H1 (cell line): ENCODE measurements around the gene AGPS. TPM values are rescaled to one million over a fixed set of nuclear protein-coding genes. Genes with fewer than 3 reads are reported as not detected.

Source experiments
- CTCF ChIA-PET: fragments of 300-600 bp; sonication (Branson Sonifier 250); formaldehyde crosslinking; loops from one replicate; lab custom pipeline; 2021; ENCODE audit not compliant: partially characterized antibody; lab: Charles Lee
- POLR2A ChIA-PET: fragments of 300-600 bp; sonication (Branson Sonifier 250); formaldehyde crosslinking; loops from one replicate; lab custom pipeline; 2021; ENCODE audit warnings: inconsistent platforms; ENCODE audit not compliant: partially characterized antibody; lab: Charles Lee
- DNase-seq, 2 experiments: peaks; one replicate each; pipeline versions ENCODE4 v3.0.0 to v3.0.0-alpha.2; 2010 to 2022; ENCODE audit warnings: low spot score in 2 of 2, low read depth in 1 of 2, mixed read lengths in 1 of 2
- FAIRE-seq: peaks from 2 replicates; lab custom pipeline; 2011; peaks lifted over from hg19 to GRCh38; lab: Jason Lieb, UNC
- H2AFZ ChIP-seq: 2 replicates; pipeline ENCODE4 v1.8.1; 2012; ENCODE audit warnings: low read length, inconsistent platforms
- H2AK5ac ChIP-seq: 2 replicates; pipeline ENCODE4 v1.6.1; 2013; ENCODE audit warnings: low read depth, low read length
- H2BK120ac ChIP-seq: replicated peaks from 2 replicates; pipeline ENCODE3; 2013; ENCODE audit warnings: low read depth, low read length, inconsistent platforms
- H2BK12ac ChIP-seq: 2 replicates; pipeline ENCODE4 v1.6.1; 2013; ENCODE audit warnings: low read depth, low read length
- H2BK15ac ChIP-seq: 2 replicates; pipeline ENCODE4 v1.6.1; 2013; ENCODE audit warnings: low read length
- H2BK20ac ChIP-seq: 2 replicates; pipeline ENCODE4 v1.6.1; 2013; ENCODE audit warnings: low read length
- H2BK5ac ChIP-seq: 2 replicates; pipeline ENCODE4 v1.6.1; 2013; ENCODE audit warnings: low read depth, low read length
- H3K14ac ChIP-seq: 2 replicates; pipeline ENCODE4 v1.6.1; 2013; ENCODE audit warnings: inconsistent platforms; ENCODE audit not compliant: insufficient read length
- H3K18ac ChIP-seq: 2 replicates; pipeline ENCODE4 v1.6.1; 2013; ENCODE audit warnings: low read length; ENCODE audit errors: extremely low read depth
- H3K23ac ChIP-seq: 2 replicates; pipeline ENCODE4 v1.6.1; 2013; ENCODE audit warnings: inconsistent platforms; ENCODE audit not compliant: insufficient read length
- H3K23me2 ChIP-seq: 2 replicates; pipeline ENCODE4 v1.6.1; 2013; ENCODE audit warnings: low read depth, low read length
- H3K27ac ChIP-seq: 2 replicates; pipeline ENCODE4 v1.6.1; 2011; ENCODE audit warnings: low read depth, low read length, inconsistent platforms
- H3K27me3 ChIP-seq, 4 experiments: replicated peaks in 1 of 4; 1 replicate in 1 of 4; 2 replicates in 3 of 4; pipeline versions ENCODE4 v1.6.1 to v1.8.1; 2011 to 2013; ENCODE audit warnings: low read length in 3 of 4, mild to moderate bottlenecking in 3 of 4, inconsistent platforms in 2 of 4, mixed read lengths in 2 of 4, moderate library complexity in 1 of 4; ENCODE audit not compliant: control insufficient read depth in 3 of 4, insufficient read depth in 3 of 4; ENCODE audit errors: extremely low read depth in 1 of 4
- H3K36me3 ChIP-seq, 4 experiments: 2 replicates each; pipeline versions ENCODE4 v1.6.1 to v1.8.1; 2011 to 2013; ENCODE audit warnings: mild to moderate bottlenecking in 4 of 4, low read length in 3 of 4, moderate library complexity in 2 of 4, control low read depth in 1 of 4, inconsistent platforms in 1 of 4; ENCODE audit not compliant: insufficient read depth in 4 of 4, control insufficient read depth in 2 of 4
- H3K4ac ChIP-seq: replicated peaks from 2 replicates; pipeline ENCODE3; 2013; ENCODE audit warnings: low read length, low read depth, mixed read lengths, inconsistent platforms; ENCODE audit not compliant: insufficient read length
- H3K4me1 ChIP-seq, 4 experiments: replicated peaks in 1 of 4; 1 replicate in 1 of 4; 2 replicates in 3 of 4; pipeline versions ENCODE4 v1.6.1 to v1.8.1; 2011 to 2013; ENCODE audit warnings: low read length in 3 of 4, inconsistent platforms in 2 of 4, mixed read lengths in 1 of 4; ENCODE audit not compliant: insufficient read depth in 4 of 4, control insufficient read depth in 3 of 4
- H3K4me2 ChIP-seq, 2 experiments: 2 replicates each; pipeline versions ENCODE4 v1.6.1 to v1.8.1; 2011 to 2013; ENCODE audit warnings: low read depth in 2 of 2, low read length in 2 of 2, control low read depth in 1 of 2, inconsistent platforms in 1 of 2, mild to moderate bottlenecking in 1 of 2; ENCODE audit not compliant: insufficient read depth in 1 of 2
- H3K4me3 ChIP-seq, 4 experiments: fragments of 200-600, 300-600 bp in 1 of 4; sonication (generic), shearing (Covaris generic), sonication (Bioruptor Twin) in 1 of 4; 2 replicates each; pipeline versions ENCODE4 v1.5.1 to v1.8.1; 2011 to 2016; ENCODE audit warnings: low read length in 4 of 4, low read depth in 3 of 4, control low read depth in 2 of 4, inconsistent platforms in 2 of 4, mild to moderate bottlenecking in 2 of 4, mixed read lengths in 1 of 4, moderate library complexity in 1 of 4; ENCODE audit not compliant: insufficient read depth in 2 of 4; ENCODE audit errors: extremely low read depth in 1 of 4
- H3K56ac ChIP-seq: replicated peaks from 2 replicates; pipeline ENCODE3; 2013; ENCODE audit warnings: low read depth, mild to moderate bottlenecking, mixed read lengths, low read length, inconsistent platforms; ENCODE audit not compliant: insufficient read length
- H3K79me1 ChIP-seq: 2 replicates; pipeline ENCODE4 v1.6.1; 2013; ENCODE audit warnings: low read depth, low read length, control low read depth
- H3K79me2 ChIP-seq, 2 experiments: 2 replicates each; pipeline versions ENCODE4 v1.6.1 to v1.8.1; 2012 to 2013; ENCODE audit warnings: low read length in 2 of 2, mild to moderate bottlenecking in 2 of 2, inconsistent platforms in 1 of 2; ENCODE audit not compliant: insufficient read depth in 2 of 2, control insufficient read depth in 1 of 2
- H3K9ac ChIP-seq, 4 experiments: replicated peaks in 1 of 4; 1 replicate in 1 of 4; 2 replicates in 3 of 4; pipeline versions ENCODE4 v1.6.1 to v1.8.1; 2011 to 2013; ENCODE audit warnings: low read depth in 3 of 4, low read length in 3 of 4, control low read depth in 2 of 4, mild to moderate bottlenecking in 2 of 4, moderate library complexity in 2 of 4, inconsistent platforms in 1 of 4; ENCODE audit errors: extremely low read depth in 1 of 4
- H3K9me3 ChIP-seq, 2 experiments: 2 replicates each; pipeline versions ENCODE4 v1.6.1 to v1.8.1; 2012 to 2013; ENCODE audit warnings: mild to moderate bottlenecking in 2 of 2, moderate library complexity in 2 of 2, control low read depth in 1 of 2, inconsistent platforms in 1 of 2, low read depth in 1 of 2, low read length in 1 of 2, mixed read lengths in 1 of 2; ENCODE audit not compliant: insufficient read depth in 2 of 2
- H4K20me1 ChIP-seq, 2 experiments: replicated peaks in 1 of 2; 2 replicates each; pipeline versions ENCODE3 to v1.8.1; 2011 to 2013; ENCODE audit warnings: inconsistent platforms in 2 of 2, low read length in 2 of 2, mild to moderate bottlenecking in 1 of 2; ENCODE audit not compliant: insufficient read depth in 2 of 2, control insufficient read depth in 1 of 2
- H4K5ac ChIP-seq: 2 replicates; pipeline ENCODE4 v1.6.1; 2013; ENCODE audit warnings: low read length, low read depth, mixed read lengths, inconsistent platforms; ENCODE audit not compliant: insufficient read length
- H4K8ac ChIP-seq: 2 replicates; pipeline ENCODE4 v1.8.0; 2013; ENCODE audit warnings: mild to moderate bottlenecking, moderate library complexity, low read length, inconsistent platforms; ENCODE audit not compliant: insufficient read depth; ENCODE audit errors: extremely low read depth
- H4K91ac ChIP-seq: replicated peaks from 2 replicates; pipeline ENCODE3; 2013; ENCODE audit warnings: low read length, mixed read lengths, inconsistent platforms; ENCODE audit not compliant: insufficient read length
- CTBP2 ChIP-seq: IDR thresholded peaks from 2 replicates; pipeline ENCODE4 v1.7.0; 2011; ENCODE audit warnings: borderline replicate concordance, mild to moderate bottlenecking, moderate library complexity, mixed read lengths, low read length; ENCODE audit not compliant: insufficient read depth, insufficient read length
- MAX ChIP-seq: IDR thresholded peaks from 2 replicates; pipeline ENCODE4 v1.6.1; 2012; ENCODE audit warnings: inconsistent platforms
- NRF1 ChIP-seq: IDR thresholded peaks from 2 replicates; pipeline ENCODE4 v1.6.1; 2011; ENCODE audit warnings: mild to moderate bottlenecking, low read depth, low read length, improper control_type of control experiment
- SIRT6 ChIP-seq: IDR thresholded peaks from one replicate; pipeline ENCODE4 v1.7.1; 2012; ENCODE audit warnings: low read length, inconsistent platforms
- TEAD4 ChIP-seq: IDR thresholded peaks from 2 replicates; pipeline ENCODE4 v1.6.1; 2012; ENCODE audit warnings: low read depth, low read length, inconsistent platforms, mixed read lengths
- WGBS, 2 experiments: shearing (Covaris generic) in 1 of 2; methylation state at CpG; one replicate each; pipeline versions ENCODE4 v1.1.6 to v1.1.7; 2013 to 2015; ENCODE audit warnings: low lambda C conversion rate in 2 of 2, mixed read lengths in 2 of 2, inconsistent platforms in 1 of 2, low coverage in 1 of 2, missing lambda C conversion rate in 1 of 2; ENCODE audit not compliant: insufficient replicate concordance in 2 of 2, insufficient coverage in 1 of 2, insufficient read length in 1 of 2; ENCODE audit errors: extremely low coverage in 1 of 2, missing lambda C conversion rate in 1 of 2; 5-methylcytosine and 5-hydroxymethylcytosine counted together
- polyA plus RNA-seq, 7 experiments: library from polyadenylated mRNA; depleted of rRNA in 3 of 7; stranded (reverse) in 5 of 7; unstranded in 2 of 7; fragments of >200 nt in 5 of 7; fragments of 200-250 nt in 2 of 7; gene quantifications; 1 replicate in 5 of 7; 2 replicates in 1 of 7; 4 replicates in 1 of 7; pipeline versions ENCODE4 v1.2.1 to v1.2.3, GENCODE V29; 2011 to 2013; ENCODE audit warnings: missing spikeins in 2 of 7, mixed read lengths in 2 of 7
- total RNA-seq: library from RNA; stranded (reverse); fragmentation: NEBNext Ultra II Directional; extraction: Animal tissue kit (Norgen Biotek cat#: 25700); gene quantifications from 2 replicates; pipeline ENCODE4 v1.2.1, GENCODE V29; 2021

Gene AGPS
- total and polyA plus RNA-seq, 2 of the 8 experiments (the other 6 are each of a cell fraction or from before 2014, with no cell fraction given): 7.3 to 57.8 TPM

- CTCF ChIA-PET: no interaction called here
- H3K79me2 ChIP-seq: no peaks in the 10 kb centered on the region
- H2BK120ac ChIP-seq: no peak overlapping the region
- H3K18ac ChIP-seq: no peak overlapping the region
- H2AFZ ChIP-seq: no peak overlapping the region
- no peak for FAIRE-seq
- H3K36me3 ChIP-seq: no peaks in the 10 kb centered on the region
- no peak overlapping the region for H3K9ac ChIP-seq
- H3K4me1 ChIP-seq: no peaks in the 10 kb centered on the region
- H3K79me1 ChIP-seq: no peaks in the 10 kb centered on the region
- DNase-seq: no peak
- H3K23me2 ChIP-seq: no peaks in the 10 kb centered on the region
- no peak overlapping the region for H3K56ac ChIP-seq
- no peak overlapping the region for H3K14ac ChIP-seq
- no peak overlapping the region for H4K5ac ChIP-seq
- no peak overlapping the region for H3K4me2 ChIP-seq
- H3K27me3 ChIP-seq: no peaks in the 10 kb centered on the region
- H3K23ac ChIP-seq: no peak overlapping the region
- H2BK5ac ChIP-seq: no peak overlapping the region
- no peak overlapping the region for H4K8ac ChIP-seq
- no peak overlapping the region for H3K4me3 ChIP-seq
- H3K27ac ChIP-seq: no peak overlapping the region
- 96% methylated on average over 2 of the region's 2 CpGs; no CpG with 5 or more reads in 1 of the 2 experiments for WGBS, 2 experiments
- no peak overlapping the region for H2AK5ac ChIP-seq
- no peak overlapping the region for H2BK15ac ChIP-seq
- no peak overlapping the region for H2BK20ac ChIP-seq
- H3K4ac ChIP-seq: no peak overlapping the region
- no peaks in the 10 kb centered on the region for H4K20me1 ChIP-seq
- POLR2A ChIA-PET: no interaction called here
- H3K9me3 ChIP-seq: peaks cover 0 to 8% of the 10 kb centered on the region in 2 experiments; a peak in 1 of 4 replicates
- H4K91ac ChIP-seq: no peak overlapping the region
- no peak overlapping the region for H2BK12ac ChIP-seq
- TF ChIP-seq NRF1 (no peak), SIRT6 (no peak), CTBP2 (no peak), TEAD4 (no peak), MAX (no peak)
Observed at GRCh38 chr2:177559638-177560037, 167.1 kb downstream of the AGPS start.
